NT2/D1 (cell line): ENCODE data around the gene NFASC.

ENCODE experiments used
- DNase-seq: peaks from one replicate; pipeline ENCODE4 v3.0.0-alpha.2; 2011; ENCODE audit warnings: low read depth, low spot score
- H3K27me3 ChIP-seq: 2 replicates; pipeline ENCODE4 v1.6.0; 2011; ENCODE audit warnings: mild to moderate bottlenecking; ENCODE audit not compliant: insufficient read length, insufficient read depth
- H3K36me3 ChIP-seq: 2 replicates; pipeline ENCODE4 v1.6.1; 2011; ENCODE audit warnings: mild to moderate bottlenecking, low read length, mixed read lengths; ENCODE audit not compliant: insufficient read depth, insufficient read length
- H3K4me1 ChIP-seq: 2 replicates; pipeline ENCODE4 v1.5.1; 2011; ENCODE audit not compliant: insufficient read depth, insufficient read length
- H3K4me3 ChIP-seq: 2 replicates; pipeline ENCODE4 v1.5.1; 2011; ENCODE audit warnings: low read depth; ENCODE audit not compliant: insufficient read length
- H3K9ac ChIP-seq: 2 replicates; pipeline ENCODE4 v1.6.0; 2011; ENCODE audit warnings: low read depth; ENCODE audit not compliant: insufficient read length
- H3K9me3 ChIP-seq: 2 replicates; pipeline ENCODE4 v1.5.1; 2011; ENCODE audit warnings: mild to moderate bottlenecking, low read length; ENCODE audit not compliant: insufficient read depth
- SUZ12 ChIP-seq: IDR thresholded peaks from 2 replicates; pipeline ENCODE4 v1.6.1; 2011; ENCODE audit not compliant: insufficient read length, insufficient read depth; ENCODE audit errors: extremely low read depth
- YY1 ChIP-seq: IDR thresholded peaks from 2 replicates; pipeline ENCODE4 v1.6.1; 2011; ENCODE audit not compliant: insufficient read length, insufficient read depth
- ZNF274 ChIP-seq: IDR thresholded peaks from 2 replicates; pipeline ENCODE4 v1.6.1; 2011; ENCODE audit warnings: mild to moderate bottlenecking, low read depth, low read length

The NFASC gene

GRCh38 chr1:204878621-204879234 lies 8.1 kb downstream of the NFASC start:
- Histone ChIP-seq H3K27me3 (no peaks in the 10 kb centered on the region), H3K4me1 (peaks cover 4% of the 10 kb centered on the region), H3K9ac (no peak overlapping the region), H3K36me3 (no peaks in the 10 kb centered on the region), H3K9me3 (no peaks in the 10 kb centered on the region), H3K4me3 (no peak overlapping the region)
- TF ChIP-seq YY1 (no peak), SUZ12 (no peak), ZNF274 (no peak)
- no peak for DNase-seq

- TF ChIP-seq ZNF274, result no peak
- no peak for TF ChIP-seq YY1
- TF ChIP-seq SUZ12, result no peak
- no peak for DNase-seq
- Histone ChIP-seq H3K4me3 (no peak overlapping the region), H3K9ac (no peak overlapping the region), H3K36me3 (no peaks in the 10 kb centered on the region), H3K4me1 (peaks cover 1% of the 10 kb centered on the region), H3K27me3 (no peaks in the 10 kb centered on the region), H3K9me3 (no peaks in the 10 kb centered on the region)
These were observed 8.7 kb downstream of the NFASC start for GRCh38 chr1:204879351-204879750.

GRCh38 chr1:204880906-204881305 lies 10.2 kb downstream of the NFASC start:
- H3K27me3 ChIP-seq, result no peaks in the 10 kb centered on the region
- H3K9me3 ChIP-seq, result no peaks in the 10 kb centered on the region
- H3K4me1 ChIP-seq, result no peaks in the 10 kb centered on the region
- no peak overlapping the region for H3K9ac ChIP-seq
- no peaks in the 10 kb centered on the region for H3K36me3 ChIP-seq
- no peak for DNase-seq
- TF ChIP-seq SUZ12 (no peak), YY1 (no peak), ZNF274 (no peak)
- H3K4me3 ChIP-seq, result no peak overlapping the region

GRCh38 chr1:204882479-204882878 lies 11.8 kb downstream of the NFASC start:
- Histone ChIP-seq H3K27me3 (no peaks in the 10 kb centered on the region), H3K9me3 (no peaks in the 10 kb centered on the region), H3K36me3 (no peaks in the 10 kb centered on the region), H3K4me1 (no peaks in the 10 kb centered on the region), H3K9ac (no peak overlapping the region), H3K4me3 (no peak overlapping the region)
- TF ChIP-seq YY1 (no peak), SUZ12 (no peak), ZNF274 (no peak)
- no peak for DNase-seq

- DNase-seq, result no peak
- Histone ChIP-seq H3K27me3 (no peaks in the 10 kb centered on the region), H3K4me3 (no peak overlapping the region), H3K9ac (no peak overlapping the region), H3K9me3 (no peaks in the 10 kb centered on the region), H3K36me3 (no peaks in the 10 kb centered on the region), H3K4me1 (no peaks in the 10 kb centered on the region)
- TF ChIP-seq SUZ12, result no peak
- no peak for TF ChIP-seq YY1
- no peak for TF ChIP-seq ZNF274
These were observed 12.7 kb downstream of the NFASC start for GRCh38 chr1:204883405-204883804.

GRCh38 chr1:204885288-204885711 lies 14.6 kb downstream of the NFASC start:
- no peaks in the 10 kb centered on the region for H3K27me3 ChIP-seq
- peaks cover 2% of the 10 kb centered on the region for H3K4me1 ChIP-seq
- no peak overlapping the region for H3K9ac ChIP-seq
- H3K4me3 ChIP-seq, result no peak overlapping the region
- H3K9me3 ChIP-seq, result no peaks in the 10 kb centered on the region
- H3K36me3 ChIP-seq, result no peaks in the 10 kb centered on the region
- no peak for DNase-seq
- TF ChIP-seq YY1 (no peak), ZNF274 (no peak), SUZ12 (no peak)

- Histone ChIP-seq H3K9ac (no peak overlapping the region), H3K27me3 (no peaks in the 10 kb centered on the region), H3K4me3 (no peak overlapping the region), H3K4me1 (peaks cover 2% of the 10 kb centered on the region), H3K36me3 (no peaks in the 10 kb centered on the region), H3K9me3 (no peaks in the 10 kb centered on the region)
- no peak for DNase-seq
- no peak for TF ChIP-seq ZNF274
- no peak for TF ChIP-seq SUZ12
- no peak for TF ChIP-seq YY1
These were observed 15.1 kb downstream of the NFASC start for GRCh38 chr1:204885790-204886189.
